DND-41 (cell line): ENCODE data around the gene ATP7A.
"Not testable (repeated sequence)": the region's sequence is repeated elsewhere in the genome, so short reads cannot be mapped to it uniquely, and the experiment has no call there.

Experiments used
- ATAC-seq: fragments of 200-7000 bp; cut with Tn5 transposase; 3 replicates; pipeline ENCODE4 v1.9.1; 2021; ENCODE audit warnings: low read depth; ENCODE audit not compliant: insufficient read depth
- DNase-seq: peaks from one replicate; pipeline ENCODE4 v3.0.0-alpha.2; 2020
- H2AFZ ChIP-seq: 2 replicates; pipeline ENCODE4 v1.6.0; 2012; ENCODE audit warnings: low read depth, low read length
- H3K27ac ChIP-seq: 2 replicates; pipeline ENCODE4 v1.5.1; 2012; ENCODE audit warnings: low read length, inconsistent platforms
- H3K27me3 ChIP-seq: fragments of 200-600 bp; sonication (generic); 2 replicates; pipeline ENCODE4 v1.6.0; 2012; ENCODE audit warnings: low read length, mild to moderate bottlenecking, inconsistent platforms; ENCODE audit not compliant: insufficient read depth, poor library complexity
- H3K36me3 ChIP-seq: 2 replicates; pipeline ENCODE4 v1.5.1; 2012; ENCODE audit warnings: low read length, inconsistent platforms; ENCODE audit not compliant: insufficient read depth
- H3K4me1 ChIP-seq: 2 replicates; pipeline ENCODE4 v1.5.1; 2012; ENCODE audit warnings: mild to moderate bottlenecking, low read length; ENCODE audit not compliant: insufficient read depth
- H3K4me2 ChIP-seq: 2 replicates; pipeline ENCODE4 v1.6.0; 2012; ENCODE audit warnings: mild to moderate bottlenecking, moderate library complexity, low read length, inconsistent platforms; ENCODE audit not compliant: insufficient read depth
- H3K4me3 ChIP-seq, 2 experiments: fragments of 200-600 bp in 1 of 2; shearing (Covaris generic) in 1 of 2; 2 replicates each; pipeline ENCODE4 v1.5.1; 2012 to 2016; ENCODE audit warnings: inconsistent platforms in 2 of 2, low read length in 2 of 2, mild to moderate bottlenecking in 2 of 2, low read depth in 1 of 2, moderate library complexity in 1 of 2
- H3K79me2 ChIP-seq: 2 replicates; pipeline ENCODE4 v1.6.0; 2012; ENCODE audit warnings: low read length, inconsistent platforms; ENCODE audit not compliant: insufficient read depth
- H3K9ac ChIP-seq: 2 replicates; pipeline ENCODE4 v1.6.0; 2012; ENCODE audit warnings: low read depth, mild to moderate bottlenecking, inconsistent platforms, low read length, moderate library complexity
- H3K9me3 ChIP-seq: 2 replicates; pipeline ENCODE4 v1.5.1; 2012; ENCODE audit warnings: low read length, moderate library complexity, mild to moderate bottlenecking, inconsistent platforms; ENCODE audit not compliant: insufficient read depth, severe bottlenecking
- H4K20me1 ChIP-seq: 2 replicates; pipeline ENCODE4 v1.6.0; 2012; ENCODE audit warnings: low read length; ENCODE audit not compliant: insufficient read depth
- CTCF ChIP-seq: IDR thresholded peaks from 2 replicates; pipeline ENCODE4 v1.5.1; 2012; ENCODE audit warnings: borderline replicate concordance, low read length, moderate library complexity, mild to moderate bottlenecking; ENCODE audit not compliant: poor library complexity, severe bottlenecking; ENCODE audit errors: extremely low read depth
- EZH2 ChIP-seq: IDR thresholded peaks from 3 replicates; pipeline ENCODE4 v1.6.1; 2012; ENCODE audit warnings: borderline replicate concordance, low read depth, mild to moderate bottlenecking, moderate library complexity, low read length, inconsistent platforms; ENCODE audit not compliant: severe bottlenecking

The ATP7A gene

GRCh38 chrX:78066110-78066509 is 155.6 kb downstream of the ATP7A start:
- Histone ChIP-seq H3K4me3 (no peak overlapping the region), H3K9me3 (no peaks in the 10 kb centered on the region), H3K4me2 (no peak overlapping the region), H3K9ac (no peak overlapping the region), H3K4me1 (no peaks in the 10 kb centered on the region), H3K36me3 (no peaks in the 10 kb centered on the region), H3K27me3 (no peaks in the 10 kb centered on the region), H3K27ac (no peak overlapping the region), H4K20me1 (no peaks in the 10 kb centered on the region), H2AFZ (no peak overlapping the region), H3K79me2 (no peaks in the 10 kb centered on the region)
- TF ChIP-seq EZH2 (no peak), CTCF (no peak)
- ATAC-seq (no peak), DNase-seq (no peak)

GRCh38 chrX:78071331-78071730 is 160.8 kb downstream of the ATP7A start:
- Histone ChIP-seq H3K79me2 (no peaks in the 10 kb centered on the region), H3K4me2 (no peak overlapping the region), H3K27ac (no peak overlapping the region), H3K36me3 (no peaks in the 10 kb centered on the region), H4K20me1 (no peaks in the 10 kb centered on the region), H3K9ac (no peak overlapping the region), H3K4me1 (peaks cover 4% of the 10 kb centered on the region; the same call in 1 of the 2 replicates), H3K27me3 (no peaks in the 10 kb centered on the region), H3K9me3 (no peaks in the 10 kb centered on the region), H3K4me3 (no peak overlapping the region), H2AFZ (no peak overlapping the region)
- DNase-seq (no peak), ATAC-seq (no peak)
- TF ChIP-seq EZH2 (no peak), CTCF (no peak)

GRCh38 chrX:78073147-78074077 is 162.9 kb downstream of the ATP7A start:
- not testable (repeated sequence) for H2AFZ ChIP-seq, H3K36me3 ChIP-seq, H3K4me2 ChIP-seq, H3K27me3 ChIP-seq, H4K20me1 ChIP-seq, H3K4me3 ChIP-seq, H3K27ac ChIP-seq, H3K79me2 ChIP-seq, H3K9ac ChIP-seq, H3K9me3 ChIP-seq, H3K4me1 ChIP-seq
- peak; percentile 67 for DNase-seq
- peak; percentile 88 for ATAC-seq

- Histone ChIP-seq H4K20me1 (no peaks in the 10 kb centered on the region), H3K27ac (no peak overlapping the region), H3K4me3 (no peak overlapping the region), H3K9ac (no peak overlapping the region), H3K9me3 (no peaks in the 10 kb centered on the region), H3K4me1 (peaks cover 4% of the 10 kb centered on the region; the same call in 1 of the 2 replicates), H3K4me2 (no peak overlapping the region), H3K79me2 (no peaks in the 10 kb centered on the region), H3K36me3 (no peaks in the 10 kb centered on the region), H3K27me3 (no peaks in the 10 kb centered on the region), H2AFZ (no peak overlapping the region)
- no peak for ATAC-seq
- TF ChIP-seq CTCF (no peak), EZH2 (no peak)
- no peak for DNase-seq
Observed at GRCh38 chrX:78074088-78074487, 163.6 kb downstream of the ATP7A start.
